OCI-LY7 (cell line): ENCODE data around the gene CFAP157. TPM values are rescaled to one million over a fixed set of nuclear protein-coding genes. Genes with fewer than 3 reads are reported as not detected.

Experiments
- BruUV-seq: library from RNA; stranded (reverse); fragments of 400-500 nt; replicated peaks from 2 replicates; lab custom pipeline; 2021; lab: Mats Ljungman, UMichigan
- CTCF ChIA-PET: fragments of 300-600 bp; sonication (Branson Sonifier 250); formaldehyde crosslinking; loops from one replicate; lab custom pipeline; 2022; ENCODE audit warnings: antibody characterized with exemption; ENCODE audit not compliant: unreplicated experiment; lab: Charles Lee
- POLR2A ChIA-PET: fragments of 300-600 bp; sonication (Branson Sonifier 250); formaldehyde crosslinking; loops from one replicate; lab custom pipeline; 2022; ENCODE audit warnings: antibody characterized with exemption; lab: Charles Lee
- DNase-seq: peaks from one replicate; pipeline ENCODE4 v3.0.0-alpha.2; 2015; ENCODE audit warnings: low spot score
- H2AFZ ChIP-seq: fragments of 200-600 bp; sonication (generic), shearing (Covaris generic); 2 replicates; pipeline ENCODE4 v1.6.1; 2014; ENCODE audit warnings: mild to moderate bottlenecking, antibody characterized with exemption, low read length, moderate library complexity
- H3K27ac ChIP-seq: fragments of 200-600 bp; sonication (generic); 2 replicates; pipeline ENCODE4 v1.5.1; 2014; ENCODE audit warnings: mixed run types, low read depth, mild to moderate bottlenecking, moderate library complexity, low read length, inconsistent platforms; ENCODE audit not compliant: poor library complexity, severe bottlenecking
- H3K36me3 ChIP-seq: fragments of 200-600 bp; sonication (generic); 2 replicates; pipeline ENCODE4 v1.6.1; 2014; ENCODE audit warnings: mild to moderate bottlenecking, antibody characterized with exemption, low read length, moderate library complexity, mixed read lengths; ENCODE audit not compliant: insufficient read depth
- H3K4me1 ChIP-seq: fragments of 200-600 bp; sonication (generic); 2 replicates; pipeline ENCODE4 v1.5.1; 2014; ENCODE audit warnings: mild to moderate bottlenecking, low read length; ENCODE audit not compliant: insufficient read depth, poor library complexity, severe bottlenecking
- H3K4me2 ChIP-seq: fragments of 200-600 bp; sonication (generic); 2 replicates; pipeline ENCODE4 v1.6.1; 2014; ENCODE audit warnings: mild to moderate bottlenecking, low read length
- H3K4me3 ChIP-seq: fragments of 200-600 bp; sonication (generic); 2 replicates; pipeline ENCODE4 v1.5.1; 2014; ENCODE audit warnings: mild to moderate bottlenecking, low read depth, low read length; ENCODE audit not compliant: poor library complexity, severe bottlenecking
- H3K79me2 ChIP-seq: fragments of 200-600 bp; sonication (generic); 2 replicates; pipeline ENCODE4 v1.6.1; 2016; ENCODE audit warnings: low read depth, mild to moderate bottlenecking, low read length, moderate library complexity, mixed read lengths; ENCODE audit not compliant: insufficient read depth
- H3K9me2 ChIP-seq: fragments of 200-600 bp; sonication (generic); 2 replicates; pipeline ENCODE4 v1.6.1; 2016; ENCODE audit warnings: mild to moderate bottlenecking, low read length, mixed read lengths; ENCODE audit not compliant: insufficient read depth
- H3K9me3 ChIP-seq: fragments of 200-600 bp; sonication (generic); 2 replicates; pipeline ENCODE4 v1.6.1; 2014; ENCODE audit warnings: mild to moderate bottlenecking, mixed run types, low read length, mixed read lengths
- H4K20me1 ChIP-seq: fragments of 200-600 bp; sonication (generic); 2 replicates; pipeline ENCODE4 v1.6.1; 2014; ENCODE audit warnings: mild to moderate bottlenecking, antibody characterized with exemption, low read length, moderate library complexity, mixed read lengths; ENCODE audit not compliant: insufficient read depth
- CTCF ChIP-seq: fragments of 200-600 bp; sonication (generic); conservative IDR thresholded peaks from 2 replicates; pipeline ENCODE4 v1.5.1; 2014; ENCODE audit warnings: mild to moderate bottlenecking, antibody characterized with exemption, low read length, moderate library complexity, mixed read lengths
- EZH2phosphoT487 ChIP-seq: fragments of 200-600 bp; sonication (generic); IDR thresholded peaks from 2 replicates; pipeline ENCODE4 v1.6.1; 2018; ENCODE audit warnings: low read depth, borderline replicate concordance, mild to moderate bottlenecking, mixed run types, antibody characterized with exemption, low read length, moderate library complexity, mixed read lengths
- intact Hi-C: fragments of 100-400 bp; cut with micrococcal nuclease; formaldehyde crosslinking; loops from one replicate; pipeline ENCODE4 v1.10.0; 2022; ENCODE audit not compliant: unreplicated experiment
- total RNA-seq, 2 experiments: library from RNA; depleted of rRNA in 1 of 2; stranded (reverse); fragments of >200 nt in 1 of 2; shearing (Covaris generic) in 1 of 2; gene quantifications; 2 replicates each; pipeline ENCODE4 v1.2.3, GENCODE V29; 2014 to 2022

The CFAP157 gene
- total RNA-seq, 2 experiments from 2014 or later, result 0.13 to 0.22 TPM

GRCh38 chr9:127660886-127661741, 45.7 kb upstream of the CFAP157 start:
- CTCF ChIA-PET, result no interaction called here
- TF ChIP-seq EZH2phosphoT487, result no peak
- no peak for TF ChIP-seq CTCF
- Histone ChIP-seq H3K4me1 (no peaks in the 10 kb centered on the region), H3K36me3 (no peaks in the 10 kb centered on the region), H4K20me1 (no peaks in the 10 kb centered on the region), H3K4me3 (no peak overlapping the region), H3K27ac (no peak overlapping the region), H2AFZ (no peak overlapping the region), H3K79me2 (no peaks in the 10 kb centered on the region), H3K9me3 (no peaks in the 10 kb centered on the region), H3K4me2 (no peak overlapping the region), H3K9me2 (no peaks in the 10 kb centered on the region)
- POLR2A ChIA-PET, result interaction anchor here (0.7 kb wide), 1 partner anchor 17 kb away, joined by 3 read pairs; no protein-coding TSS in a partner anchor
- intact Hi-C loops, result no loop called here
- BruUV-seq, result no TSS peak
- no peak for DNase-seq

GRCh38 chr9:127662617-127663016, 44.2 kb upstream of the CFAP157 start:
- Histone ChIP-seq H3K9me2 (no peaks in the 10 kb centered on the region), H3K79me2 (no peaks in the 10 kb centered on the region), H3K4me3 (no peak overlapping the region), H3K36me3 (no peaks in the 10 kb centered on the region), H2AFZ (no peak overlapping the region), H3K27ac (no peak overlapping the region), H4K20me1 (no peaks in the 10 kb centered on the region), H3K4me1 (no peaks in the 10 kb centered on the region), H3K4me2 (no peak overlapping the region), H3K9me3 (no peaks in the 10 kb centered on the region)
- POLR2A ChIA-PET, result interaction anchor here (0.6 kb wide), 1 partner anchor 405 kb away, joined by 3 read pairs; no protein-coding TSS in a partner anchor
- no peak for TF ChIP-seq EZH2phosphoT487
- TF ChIP-seq CTCF, result no peak
- no TSS peak for BruUV-seq
- no peak for DNase-seq
- CTCF ChIA-PET, result no interaction called here
- intact Hi-C loops, result no loop called here

- POLR2A ChIA-PET, result no interaction called here
These were observed 42.5 kb upstream of the CFAP157 start for GRCh38 chr9:127664324-127664677.

More at GRCh38 chr9:127664324-127664677, 42.5 kb upstream of the CFAP157 start:
- Histone ChIP-seq H3K4me1 (no peaks in the 10 kb centered on the region), H3K9me3 (no peaks in the 10 kb centered on the region), H3K36me3 (no peaks in the 10 kb centered on the region), H3K27ac (no peak overlapping the region), H3K4me3 (no peak overlapping the region), H2AFZ (no peak overlapping the region), H3K9me2 (no peaks in the 10 kb centered on the region), H4K20me1 (no peaks in the 10 kb centered on the region), H3K4me2 (no peak overlapping the region), H3K79me2 (no peaks in the 10 kb centered on the region)
- BruUV-seq, result no TSS peak
- DNase-seq, result no peak
- CTCF ChIA-PET, result no interaction called here
- intact Hi-C loops, result no loop called here
- no peak for TF ChIP-seq CTCF
- no peak for TF ChIP-seq EZH2phosphoT487
